Femur (tissue), 1 donor: ENCODE measurements around the gene C3orf85.
"Not testable (repeated sequence)": the region's sequence is repeated elsewhere in the genome, so short reads cannot be mapped to it uniquely, and the experiment has no call there.

ENCODE experiments used
- DNase-seq: peaks from one replicate; pipeline ENCODE4 v3.0.0-alpha.2; 2017

C3orf85 gene, protein sequence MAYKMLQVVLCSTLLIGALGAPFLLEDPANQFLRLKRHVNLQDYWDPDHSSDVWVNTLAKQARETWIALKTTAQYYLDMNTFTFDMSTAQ

DNA sequence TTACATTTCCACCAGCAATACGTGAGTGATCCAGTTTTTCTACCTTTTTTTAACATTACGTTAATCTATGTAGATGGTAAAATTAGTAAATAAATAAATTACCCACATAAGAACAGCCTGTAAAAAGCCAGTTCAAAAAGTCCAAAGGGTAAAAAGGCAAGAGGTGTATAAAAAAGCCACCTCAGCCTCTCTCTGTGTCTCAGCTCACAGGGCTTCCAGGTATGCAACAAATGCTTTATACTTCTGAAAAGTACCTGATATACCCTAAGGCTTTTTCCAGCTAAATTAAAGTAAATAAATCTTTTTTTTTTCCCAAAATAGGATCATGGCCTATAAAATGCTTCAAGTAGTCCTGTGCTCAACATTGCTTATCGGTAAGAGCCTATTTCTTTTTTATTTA lies at the start of gene C3orf85:
Gene C3orf85, plus strand, starts transcription at position 197 of the 400 bp plus-strand sequence. Its CDS starts 129 bp downstream, at position 326.
- no peak for DNase-seq

DNA sequence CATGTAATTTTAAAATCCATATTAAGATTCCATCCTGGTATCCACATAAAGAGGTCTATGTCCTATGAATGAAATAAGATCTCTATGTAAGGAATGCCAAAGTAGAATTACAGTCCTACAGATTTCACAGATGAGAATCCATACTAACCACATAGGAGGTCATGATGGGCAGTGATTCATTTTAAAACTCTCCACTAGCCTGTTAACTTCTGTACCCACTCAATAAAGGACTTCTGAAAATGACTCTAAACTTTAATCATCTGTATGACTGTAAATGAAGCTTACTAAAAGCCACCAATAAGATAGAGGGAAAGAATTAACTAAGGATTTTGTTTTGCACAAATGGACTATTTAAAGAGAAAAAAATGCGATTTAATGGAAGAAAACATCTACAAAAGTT lies 47.3 kb upstream of the C3orf85 start:
- DNase-seq = no peak

DNA sequence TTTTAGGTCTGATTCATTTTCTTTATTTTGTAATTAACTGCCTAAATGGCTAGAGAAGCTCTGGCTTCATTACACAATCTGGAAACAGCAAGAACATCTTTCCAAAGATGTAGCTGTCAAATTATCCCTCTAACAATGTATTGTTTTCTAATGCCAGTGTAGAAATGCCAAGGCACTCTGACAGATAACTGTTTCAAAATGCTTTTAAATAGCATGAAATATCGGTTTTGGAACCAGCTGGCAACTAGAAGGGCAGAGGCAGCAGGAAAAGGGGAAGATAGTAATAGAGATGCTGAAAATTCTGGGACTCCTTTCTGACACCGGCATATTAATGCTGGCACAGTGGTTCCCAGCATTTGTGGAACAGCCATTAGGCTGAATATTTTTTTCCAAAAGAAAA lies 44.7 kb upstream of the C3orf85 start:
- DNase-seq = no peak

DNA sequence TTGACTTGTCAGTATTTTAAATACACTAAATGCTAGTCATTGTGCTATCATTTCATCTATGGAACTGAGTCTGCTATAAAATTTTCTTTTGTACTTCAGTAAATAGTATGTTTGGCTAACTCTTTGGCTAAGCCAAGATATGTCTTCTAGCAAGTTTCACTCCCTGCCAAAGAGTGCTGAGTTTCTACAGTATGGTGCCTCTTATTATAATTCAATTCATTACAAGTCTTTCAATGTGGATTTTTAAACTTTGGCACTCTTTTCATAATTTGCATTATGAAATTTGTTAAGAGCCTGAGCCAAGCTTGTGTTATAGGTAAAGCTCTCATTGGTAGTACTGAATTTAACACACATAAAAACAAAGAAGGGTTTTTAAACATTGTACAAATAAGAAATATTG lies 43.0 kb upstream of the C3orf85 start:
- DNase-seq = no peak

DNA sequence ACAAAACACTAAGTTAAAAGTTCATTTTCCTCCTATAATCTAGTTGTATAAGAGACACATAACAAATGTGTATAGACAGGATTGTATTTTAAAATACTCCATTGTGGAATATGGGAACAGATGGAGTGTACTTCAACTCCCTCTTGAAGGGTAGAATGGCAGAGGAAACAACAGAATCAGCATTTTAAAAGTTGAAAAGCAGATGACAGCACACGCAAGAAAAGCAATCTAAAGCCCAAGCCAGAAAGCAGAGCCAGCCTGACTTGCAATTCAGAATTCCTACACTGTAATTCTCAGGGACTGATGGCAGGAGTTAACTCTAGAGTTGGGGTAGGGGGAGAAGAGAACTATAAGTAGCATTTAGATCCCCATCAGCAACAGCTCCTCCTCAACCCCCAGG lies 41.4 kb upstream of the C3orf85 start:
- no peak for DNase-seq

DNA sequence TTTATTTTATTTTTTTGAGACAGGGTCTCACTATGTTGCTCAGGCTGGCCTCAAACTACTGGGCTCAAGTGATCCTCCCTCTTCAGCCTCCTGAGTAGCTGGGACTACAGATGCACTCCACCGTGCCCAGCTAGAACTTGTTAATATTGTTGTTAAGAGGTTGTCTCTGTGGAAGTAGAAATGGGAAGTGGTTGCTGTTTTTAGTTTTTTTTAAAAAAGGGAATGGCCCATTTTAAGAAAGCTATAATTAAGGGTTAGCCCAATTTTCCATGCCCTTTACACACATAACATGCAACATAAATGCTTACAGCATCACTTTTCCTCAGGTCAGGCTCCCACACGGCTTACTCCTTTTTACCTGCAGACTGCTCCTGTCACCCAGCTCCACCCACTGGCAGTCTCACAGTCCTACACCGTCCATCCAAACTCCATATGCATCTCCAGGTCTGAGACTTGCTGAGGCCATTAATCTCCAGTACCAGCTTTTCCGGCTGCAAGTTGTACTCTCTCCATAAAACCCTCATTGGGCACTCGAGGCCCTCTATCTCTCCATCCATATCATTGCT lies 38.4 kb upstream of the C3orf85 start:
- no peak for DNase-seq

DNA sequence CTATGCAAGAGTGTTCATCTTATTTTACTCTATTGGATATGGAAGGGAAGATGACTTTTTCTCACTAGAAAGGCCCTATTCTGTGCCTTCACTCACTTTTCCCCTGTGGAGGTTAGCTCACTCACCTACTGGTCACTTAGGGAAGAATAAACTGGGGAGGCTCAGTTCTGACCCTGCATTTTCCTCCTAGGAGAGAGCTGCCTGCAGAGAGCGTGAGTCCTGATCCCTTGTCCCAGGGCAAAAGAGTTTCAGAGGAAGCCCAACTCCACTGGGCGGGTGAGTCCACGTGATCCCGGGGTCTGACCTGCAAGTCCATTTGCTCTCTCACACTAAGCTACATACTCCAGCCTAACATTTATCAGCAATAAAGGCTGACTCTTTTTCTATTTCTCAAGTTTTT lies 26.9 kb upstream of the C3orf85 start:
- no peak for DNase-seq

DNA sequence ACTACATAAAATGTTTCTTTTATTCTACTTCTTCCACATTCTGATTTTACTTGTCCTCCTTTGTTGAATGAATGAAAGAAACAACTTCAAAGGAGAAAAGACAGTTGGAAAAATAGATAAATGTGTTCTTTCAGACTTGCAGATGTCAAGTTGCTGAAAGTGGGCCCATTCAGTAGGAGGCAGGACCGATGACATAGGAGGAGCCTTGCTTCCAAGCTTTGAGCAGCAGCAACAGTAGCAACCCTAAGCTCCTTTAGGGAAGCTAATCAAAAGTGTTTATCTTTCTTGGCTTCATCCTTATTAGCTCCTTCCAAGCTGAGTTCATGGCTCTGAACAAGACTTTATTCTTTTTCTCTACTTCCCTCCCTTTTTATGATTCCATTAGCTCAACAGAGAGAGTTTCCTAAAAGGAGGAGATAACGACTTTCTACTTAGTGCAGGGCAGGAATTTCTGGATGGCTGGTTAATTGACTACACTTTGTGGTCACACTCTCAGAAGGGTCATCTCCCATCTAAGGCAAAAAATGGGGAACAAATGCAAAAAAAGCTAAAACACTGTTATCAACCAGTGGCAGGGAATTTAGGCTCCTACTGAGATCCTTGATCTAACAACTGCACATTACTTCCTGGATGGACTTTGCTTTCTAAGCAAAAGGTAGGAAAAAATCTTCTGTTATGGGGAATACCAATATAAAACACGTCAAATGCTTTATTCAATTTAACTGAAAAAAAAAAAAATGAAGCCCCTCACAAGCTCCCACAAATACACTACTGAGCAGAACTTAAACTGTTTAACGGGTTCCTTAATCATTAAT lies 23.4 kb upstream of the C3orf85 start:
- DNase-seq = no peak

DNA sequence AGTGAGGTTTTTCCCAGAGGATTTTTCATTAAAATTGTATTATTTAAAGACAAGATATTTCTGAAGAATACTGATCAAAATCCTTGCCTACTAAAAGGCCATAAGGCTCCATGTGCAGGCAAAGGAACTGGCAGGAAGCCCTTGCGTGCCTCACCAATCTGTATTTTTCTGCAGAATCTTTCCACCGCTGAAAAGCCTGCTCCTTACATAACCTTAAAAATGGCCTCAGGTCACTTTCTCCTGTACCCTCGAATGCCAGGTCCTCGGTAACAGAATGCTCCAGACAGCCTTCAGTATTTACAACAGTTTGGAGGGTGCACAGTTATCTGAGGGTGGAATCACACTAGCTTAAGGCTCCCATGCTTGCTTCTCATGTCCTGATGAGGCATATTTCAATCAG lies 21.8 kb upstream of the C3orf85 start:
- no peak for DNase-seq

DNA sequence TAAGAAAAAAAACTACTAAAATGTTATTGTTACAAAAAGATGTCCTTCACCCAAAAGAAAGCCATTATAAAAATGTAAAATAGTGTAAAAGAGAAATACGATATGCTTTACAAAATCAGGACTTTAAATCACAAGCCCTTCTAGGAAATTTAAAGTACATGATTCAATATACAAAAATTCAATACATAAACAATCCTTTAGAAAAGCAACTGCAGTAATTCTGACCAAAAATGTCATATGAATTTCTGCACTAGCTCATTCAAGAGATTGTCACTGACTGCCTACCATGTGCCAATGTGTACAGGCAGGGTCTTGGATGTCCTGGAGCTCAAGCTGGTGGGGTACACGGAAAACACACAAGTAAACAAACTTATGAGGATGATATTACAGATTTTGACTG lies 21.1 kb upstream of the C3orf85 start:
- no peak for DNase-seq

DNA sequence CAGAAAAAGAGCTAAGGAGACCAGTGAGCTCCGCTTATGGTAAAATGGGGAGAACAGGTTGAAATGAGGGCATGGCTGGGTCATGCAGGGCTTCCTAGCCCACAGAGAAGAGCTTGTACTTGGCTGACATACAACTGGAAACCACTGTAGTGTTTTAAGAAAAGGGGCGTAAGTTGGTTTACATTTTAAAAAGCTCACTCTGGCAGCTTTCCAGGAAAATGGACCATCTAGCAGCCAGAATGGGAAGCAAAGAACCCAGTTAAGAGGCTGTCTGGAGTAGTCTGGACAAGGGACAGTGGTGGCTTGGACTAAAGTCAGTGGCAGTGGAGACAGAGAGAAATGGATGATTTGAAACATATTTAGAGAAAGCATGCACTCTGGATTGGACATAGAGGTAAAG lies 20.5 kb upstream of the C3orf85 start:
- DNase-seq = no peak

DNA sequence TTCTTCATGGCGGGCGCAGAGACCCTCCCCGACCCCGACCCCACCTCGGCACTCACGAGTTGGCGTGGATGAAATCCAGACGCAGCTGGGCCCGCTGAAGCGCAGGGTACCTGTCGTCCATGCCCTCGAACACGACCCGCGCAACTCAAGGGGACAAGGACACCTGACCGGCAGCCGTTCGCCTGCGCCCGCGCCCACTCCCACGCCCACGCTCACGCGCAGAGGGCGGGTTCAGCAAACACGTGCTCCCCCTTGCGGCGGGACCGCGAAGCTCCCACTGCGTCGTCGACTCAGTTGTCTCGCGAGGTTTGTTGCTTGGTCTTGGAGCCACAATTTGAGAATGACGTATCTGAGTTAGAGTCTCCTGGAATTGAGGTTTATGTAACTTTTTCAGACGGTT lies 18.6 kb upstream of the C3orf85 start, which contains the start of gene MORC1:
Gene MORC1, minus strand, starts transcription at position 196 of the 400 bp plus-strand sequence. Its CDS starts 75 bp downstream, at position 121.
- no peak for DNase-seq

DNA sequence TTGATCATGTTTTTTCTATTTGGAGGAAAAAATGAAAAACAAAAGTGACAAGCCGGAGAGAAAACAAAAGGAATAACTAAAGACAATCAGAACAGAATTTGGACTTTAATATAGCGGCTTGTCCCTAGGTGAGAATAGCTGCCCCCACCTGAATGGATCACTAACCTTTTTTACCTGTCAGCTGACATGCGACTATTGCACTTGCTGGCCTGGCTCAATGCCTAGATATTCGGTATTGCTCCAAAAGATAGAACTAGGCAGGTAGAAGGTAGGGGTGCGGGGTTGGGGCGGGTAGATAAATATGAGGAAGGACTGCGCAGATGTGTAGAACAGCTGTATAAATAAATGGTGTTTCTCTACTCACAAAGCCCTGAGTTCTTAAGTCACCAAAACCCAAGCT lies 17.9 kb upstream of the C3orf85 start:
- no peak for DNase-seq

DNA sequence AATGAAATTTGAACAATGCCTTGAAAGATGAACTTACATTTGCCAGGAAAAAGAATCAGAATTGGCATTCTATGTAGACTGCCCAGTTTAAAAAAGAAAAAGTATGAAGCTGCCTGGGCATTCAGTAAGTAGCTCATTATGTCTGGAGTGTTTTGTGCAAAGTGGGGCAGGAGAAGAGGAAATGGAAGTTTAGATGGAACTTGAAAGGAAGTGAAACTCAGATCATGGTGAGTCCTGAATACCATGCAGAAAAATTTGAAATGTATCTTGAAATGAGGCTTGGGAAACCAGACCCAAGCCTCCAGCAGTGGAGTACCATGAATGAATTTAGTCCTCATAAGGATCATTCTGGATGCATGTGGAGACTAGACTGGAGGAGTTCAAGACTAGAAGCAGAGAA lies 13.8 kb upstream of the C3orf85 start:
- DNase-seq = no peak

DNA sequence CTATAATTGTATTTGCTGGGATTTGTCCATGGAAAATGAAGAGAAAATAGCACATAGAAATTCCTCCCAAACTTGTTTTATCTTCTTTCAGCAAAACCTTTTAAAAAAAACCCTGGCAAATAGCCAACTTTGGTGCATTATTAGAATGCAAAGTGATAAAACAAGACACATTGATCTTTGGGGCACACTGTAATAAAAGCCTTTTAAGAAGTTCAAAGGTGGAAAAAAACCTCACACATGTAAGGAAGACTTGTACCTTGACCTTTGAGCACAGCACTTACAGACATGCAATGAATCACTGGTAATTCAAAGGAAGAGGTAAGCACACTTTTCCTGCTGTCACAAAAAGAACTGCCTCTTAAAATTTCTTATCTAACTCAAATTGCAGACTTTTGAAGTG lies 10.6 kb upstream of the C3orf85 start:
- no peak for DNase-seq

DNA sequence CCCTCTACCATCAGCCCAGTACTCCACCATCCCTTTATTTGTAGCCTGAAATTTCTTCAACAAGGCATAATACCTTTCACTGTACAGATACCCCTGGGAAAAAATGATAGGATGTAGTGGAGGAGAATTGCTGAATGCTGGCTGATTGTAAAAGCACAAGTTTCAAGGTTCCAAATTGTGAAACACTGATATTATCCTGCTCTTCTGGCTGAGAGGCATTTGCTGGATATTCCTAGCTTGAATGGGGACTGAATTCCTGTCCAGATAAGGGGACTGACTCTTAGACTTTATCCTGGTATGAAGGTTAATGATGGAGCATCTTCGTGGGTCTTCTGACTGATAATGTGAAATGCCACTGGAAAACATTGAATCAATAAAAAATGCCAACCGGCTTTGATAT lies 9.0 kb upstream of the C3orf85 start:
- no peak for DNase-seq

DNA sequence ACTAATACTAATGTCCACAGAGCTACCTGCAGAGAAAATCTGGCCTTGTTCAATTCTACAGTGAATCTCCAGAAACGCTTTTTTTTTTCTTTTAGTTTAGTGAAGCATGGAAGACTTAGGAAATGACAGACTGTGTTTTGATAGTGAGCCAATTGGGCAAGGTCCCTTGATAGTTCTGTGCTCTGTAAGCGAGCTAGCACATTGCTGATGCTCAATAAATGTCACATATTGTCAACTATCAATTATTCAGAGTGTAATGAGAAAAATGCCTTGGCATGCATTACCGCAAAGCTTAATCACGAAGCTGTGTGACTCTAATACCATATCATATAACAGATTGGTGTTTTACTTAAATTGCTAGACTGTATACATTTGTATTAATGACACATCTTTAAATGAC lies 5.2 kb upstream of the C3orf85 start:
- DNase-seq = no peak

DNA sequence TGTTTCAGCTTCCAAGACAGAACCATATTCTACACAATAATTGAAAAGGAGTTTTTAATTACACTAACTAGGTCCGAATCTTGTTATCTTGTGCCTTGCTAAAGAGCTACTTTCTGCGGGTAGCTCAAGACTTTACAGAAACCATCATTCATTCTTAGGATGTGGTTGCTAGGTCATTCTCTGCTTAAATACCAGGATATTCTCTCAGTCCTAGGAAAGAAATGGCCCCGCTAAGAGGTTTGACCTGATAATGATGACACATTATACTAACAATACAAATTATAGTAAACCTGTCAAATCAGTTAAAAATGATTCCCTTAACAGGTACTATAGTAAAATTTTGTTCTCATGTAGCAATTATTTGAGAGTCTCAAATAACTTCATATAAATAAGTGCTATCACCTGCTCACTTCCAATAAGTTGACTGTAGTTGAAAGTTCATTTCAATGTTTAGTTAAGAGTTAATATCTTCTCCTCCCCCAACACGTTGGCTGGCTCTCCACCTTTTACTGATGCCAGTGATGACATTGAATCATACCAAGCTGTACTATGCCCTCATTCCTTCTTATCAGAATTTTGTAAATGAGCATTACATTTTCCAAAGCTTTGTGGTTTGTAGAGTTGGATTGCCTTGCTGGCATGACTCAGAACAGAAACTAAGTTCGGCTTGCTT lies 3.6 kb upstream of the C3orf85 start:
- DNase-seq = no peak

DNA sequence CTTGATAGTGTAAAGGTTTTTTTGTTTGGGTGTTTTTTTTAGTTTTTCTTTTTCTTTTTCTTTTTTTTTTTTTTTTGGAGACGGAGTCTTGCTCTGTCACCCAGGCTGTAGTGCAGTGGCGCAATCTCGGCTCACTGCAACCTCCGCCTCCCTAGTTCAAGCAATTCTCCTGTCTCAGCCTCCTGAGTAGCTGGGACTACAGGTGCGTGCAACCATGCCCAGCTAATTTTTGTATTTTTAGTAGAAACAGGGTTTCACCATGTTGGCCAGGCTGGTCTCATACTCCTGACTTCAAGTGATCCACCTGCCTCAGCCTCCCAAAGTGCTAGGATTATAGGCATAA lies 3.1 kb upstream of the C3orf85 start:
- DNase-seq = not testable (repeated sequence)

DNA sequence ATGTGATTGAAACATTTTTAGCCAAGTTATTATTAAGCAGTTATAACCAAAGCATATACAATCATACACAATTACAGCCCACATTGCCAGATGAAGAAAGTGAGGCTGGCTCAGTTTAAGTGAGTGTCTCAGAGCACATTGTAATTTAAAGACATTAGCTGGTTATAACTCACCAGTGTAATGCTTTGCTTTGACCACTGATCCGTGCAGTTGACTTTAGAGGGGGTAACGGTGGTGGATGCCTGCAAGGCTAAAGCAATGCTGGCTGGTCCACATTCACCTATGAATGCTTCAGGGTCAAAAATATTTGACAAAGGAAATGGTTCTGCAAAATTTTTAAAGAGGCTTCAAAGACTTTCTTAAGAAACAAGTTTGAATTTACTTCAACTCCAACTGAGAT lies 1.2 kb downstream of the C3orf85 start:
- DNase-seq = no peak

DNA sequence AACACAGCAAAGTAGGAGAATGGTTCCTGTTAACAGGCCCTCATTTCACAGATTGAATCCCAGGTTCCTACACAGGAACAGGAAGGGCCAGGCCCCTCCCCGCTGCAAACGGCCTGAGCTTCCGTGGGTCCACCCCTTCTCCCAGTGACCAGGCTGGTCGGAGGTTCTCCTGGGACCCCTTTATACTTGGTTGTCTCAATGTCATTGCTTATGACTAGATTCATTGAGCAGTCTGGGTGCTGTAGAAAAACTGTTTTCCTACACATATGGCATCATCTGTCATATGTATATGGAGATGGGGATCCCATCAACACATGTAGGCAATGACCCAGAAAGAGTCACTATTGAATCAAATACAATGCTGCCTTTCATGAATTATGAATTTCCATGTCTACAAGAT lies 3.8 kb downstream of the C3orf85 start:
- no peak for DNase-seq

DNA sequence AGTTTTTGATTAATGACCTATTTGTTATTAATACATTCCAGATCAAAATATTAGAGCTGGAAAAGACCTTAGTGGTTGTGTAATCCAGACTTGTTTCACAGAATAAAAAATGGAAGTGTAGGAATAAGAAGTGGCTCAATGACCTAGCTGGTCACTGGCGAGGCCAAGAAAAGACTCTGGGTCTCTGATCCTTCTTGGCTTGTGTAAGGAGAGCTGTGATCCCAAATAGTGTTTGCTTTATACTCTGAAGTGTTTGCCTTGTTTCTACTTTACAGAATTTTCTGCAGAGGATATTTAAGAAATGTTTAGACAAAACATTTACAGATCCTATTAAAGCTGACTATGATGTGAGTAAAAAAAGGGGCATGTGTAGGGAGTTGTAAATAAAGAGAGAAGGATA lies 7.1 kb downstream of the C3orf85 start:
- DNase-seq = no peak

DNA sequence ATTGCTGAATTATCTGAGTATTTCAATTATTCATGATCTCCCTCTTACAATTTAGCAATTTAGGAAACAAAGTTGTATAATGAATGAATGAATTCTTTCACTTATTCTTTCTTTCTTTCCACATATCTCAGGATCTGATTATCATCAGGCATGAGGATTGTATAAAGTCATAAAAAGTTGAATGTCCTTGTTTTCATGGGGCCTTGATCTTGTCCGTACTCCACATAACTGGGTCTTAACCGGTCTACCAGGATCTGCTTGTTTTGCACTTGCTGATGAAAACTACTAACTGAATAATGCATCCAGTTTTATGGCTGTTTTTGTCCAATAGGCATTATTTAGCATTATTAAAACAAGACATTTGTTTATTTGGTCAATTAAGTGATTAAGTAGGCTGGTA lies 12.6 kb downstream of the C3orf85 start:
- DNase-seq = no peak

DNA sequence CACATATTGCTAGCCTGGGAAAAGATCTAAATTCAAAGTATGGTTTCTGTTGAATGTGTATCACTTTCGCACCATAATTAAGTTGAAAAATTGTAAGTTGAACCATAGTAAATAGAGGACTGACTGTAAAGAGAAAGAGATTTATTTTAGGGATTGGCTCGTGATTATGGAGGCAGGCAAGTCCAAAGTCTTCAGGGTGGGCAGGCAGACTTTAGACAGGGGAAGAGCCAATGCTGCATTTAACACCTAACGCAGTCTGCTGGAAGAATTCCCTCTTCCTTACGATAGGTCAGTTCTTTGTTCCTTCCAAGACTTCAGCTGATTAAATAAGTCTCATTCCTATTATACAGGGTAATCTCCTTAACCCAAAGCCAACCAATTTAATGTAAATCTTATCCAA lies 15.8 kb downstream of the C3orf85 start:
- no peak for DNase-seq
